Body of pancreas (tissue), 4 donors: Measurements from ENCODE around the gene HERPUD1.

ENCODE experiments used
- CTCF ChIP-seq, 7 experiments: fragments of 450-650 bp in 4 of 7; fragments of 200-600 bp in 3 of 7; sonication (generic) in 3 of 7; IDR thresholded peaks; one replicate each; pipeline ENCODE4 v1.5.1; 2016 to 2019; ENCODE audit warnings: antibody characterized with exemption in 7 of 7
- POLR2A ChIP-seq, 3 donors: fragments of 450-650 bp; IDR thresholded peaks; one replicate each; pipeline ENCODE4 v1.6.1; 2016; ENCODE audit warnings: antibody characterized with exemption in 3 of 3, mild to moderate bottlenecking in 2 of 3

DNA sequence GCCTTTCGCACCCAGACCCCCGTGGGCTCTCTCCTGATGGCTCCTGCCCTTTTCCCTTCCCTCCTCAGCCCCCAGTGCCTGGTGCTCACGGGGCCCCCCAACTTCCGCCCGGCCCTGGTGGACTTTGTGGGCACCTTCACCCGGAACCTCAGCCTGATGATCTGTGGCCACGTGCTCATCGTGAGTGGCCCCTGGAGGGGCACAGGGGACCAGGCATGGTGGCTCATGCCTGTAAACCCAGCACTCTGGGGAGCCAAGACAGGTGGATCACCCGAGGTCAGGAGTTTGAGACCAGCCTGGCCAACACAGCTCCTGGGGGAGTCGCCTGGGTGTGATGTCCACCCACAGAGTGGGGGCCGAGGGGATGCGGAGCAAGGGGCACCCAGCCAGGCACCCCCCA lies 45.6 kb upstream of the HERPUD1 start:
- TF ChIP-seq CTCF (IDR thresholded peaks at IDR 0.05), result no peak
- TF ChIP-seq POLR2A (IDR thresholded peaks at IDR 0.05), result no peak
